GM12874 (cell line): Measurements from ENCODE around the gene UNC45A.

Source experiments
- CTCF ChIP-seq: IDR thresholded peaks from 2 replicates; pipeline ENCODE4 v1.5.1; 2011; ENCODE audit warnings: low read depth, mild to moderate bottlenecking, control low read depth, low read length, moderate library complexity; ENCODE audit not compliant: insufficient read depth

UNC45A gene

GRCh38 chr15:90932660-90932991 is 2.5 kb upstream of the UNC45A start:
- no peak for TF ChIP-seq CTCF

DNA sequence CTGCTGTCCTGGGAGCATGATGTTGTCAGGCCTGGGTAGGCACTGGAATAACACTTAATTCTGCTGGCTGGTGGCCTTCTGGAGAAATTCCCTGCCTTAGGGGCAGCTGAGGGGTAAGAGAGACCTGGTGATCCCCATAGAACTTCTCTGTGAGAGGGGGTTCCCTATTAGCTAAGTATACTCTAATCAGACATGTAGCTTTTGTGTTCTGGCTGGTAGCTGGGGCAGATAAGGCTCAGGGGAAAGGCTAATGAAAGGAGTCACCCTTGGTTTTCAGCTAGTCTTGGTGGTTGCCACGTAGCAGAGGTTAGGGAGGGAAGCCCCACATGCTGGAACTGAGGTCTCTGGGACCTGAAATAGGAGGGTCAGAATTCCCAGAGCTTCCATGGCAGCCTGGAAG is 1.8 kb upstream of the UNC45A start:
- TF ChIP-seq CTCF: no peak

DNA sequence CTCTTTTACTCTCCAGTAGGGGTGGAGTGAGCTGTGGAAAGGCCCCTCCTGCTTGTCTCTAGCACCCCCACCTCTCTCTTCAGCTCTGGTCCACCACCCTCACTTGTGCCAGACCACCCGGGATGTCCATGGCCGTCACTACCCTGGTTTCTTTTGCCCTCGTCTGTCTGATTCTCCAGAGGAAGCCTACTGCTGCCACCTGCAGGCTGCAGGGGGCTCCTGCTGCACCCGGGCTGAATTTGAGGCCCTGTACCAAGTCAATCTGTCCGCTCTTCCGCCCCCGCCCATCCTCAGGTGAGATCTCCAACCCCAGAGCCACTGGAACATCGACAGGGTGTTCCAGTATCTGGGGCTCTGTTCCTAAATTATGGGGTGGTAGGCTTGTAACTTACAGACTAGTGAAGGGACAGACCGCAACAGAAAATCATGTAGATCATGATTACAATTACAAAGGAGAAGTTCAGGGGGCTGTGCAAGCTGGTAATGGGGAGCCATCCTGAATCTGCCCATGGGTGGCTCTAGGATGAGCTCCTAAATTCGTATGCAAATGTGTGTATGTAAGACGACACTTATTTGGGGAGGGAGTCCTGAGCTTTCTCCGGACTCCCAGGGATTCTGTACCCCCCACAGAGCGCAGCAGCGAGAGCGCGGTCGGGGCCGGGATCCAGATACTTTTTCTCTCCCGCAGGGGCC is 683 bp upstream of the UNC45A start:
- peak; percentile 95 for TF ChIP-seq CTCF

DNA sequence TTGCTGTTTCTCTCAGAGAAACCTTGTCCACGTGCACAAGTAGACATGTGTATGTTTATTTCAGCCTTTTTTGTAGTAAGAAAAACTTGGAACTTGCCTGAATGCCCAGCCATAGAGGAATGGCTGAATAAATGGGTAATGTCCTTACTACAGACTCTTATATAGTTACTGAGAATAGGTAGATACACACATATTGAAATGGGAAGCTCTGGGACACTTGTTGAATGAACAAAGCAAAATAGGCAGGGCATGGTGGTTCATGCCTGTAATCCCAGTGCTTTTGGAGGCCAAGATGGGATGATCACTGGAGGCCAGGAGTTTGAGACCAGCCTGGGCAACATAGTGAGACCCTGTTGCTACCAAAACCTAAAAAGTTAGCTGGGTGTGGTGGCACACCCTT is 1.7 kb downstream of the UNC45A start:
- TF ChIP-seq CTCF: no peak

DNA sequence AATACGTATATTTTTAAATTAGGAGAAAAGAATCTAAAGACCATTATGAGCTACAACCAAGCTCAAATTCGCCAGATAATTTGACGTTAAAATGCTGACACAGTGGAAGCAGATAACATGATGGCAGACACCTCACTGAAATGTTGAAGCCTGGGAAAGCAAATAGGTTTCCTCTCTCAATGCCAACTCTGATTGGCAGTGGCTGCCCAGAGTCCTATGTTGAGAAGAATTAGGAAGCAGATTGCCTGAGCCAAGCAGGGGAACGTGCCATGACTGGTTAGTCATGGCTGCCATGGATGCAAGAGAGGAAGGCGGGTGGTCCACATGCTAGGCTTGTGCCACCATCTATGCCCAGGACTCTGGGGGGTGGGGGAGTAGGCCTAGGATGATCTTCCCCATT is 3.2 kb downstream of the UNC45A start:
- TF ChIP-seq CTCF: no peak

DNA sequence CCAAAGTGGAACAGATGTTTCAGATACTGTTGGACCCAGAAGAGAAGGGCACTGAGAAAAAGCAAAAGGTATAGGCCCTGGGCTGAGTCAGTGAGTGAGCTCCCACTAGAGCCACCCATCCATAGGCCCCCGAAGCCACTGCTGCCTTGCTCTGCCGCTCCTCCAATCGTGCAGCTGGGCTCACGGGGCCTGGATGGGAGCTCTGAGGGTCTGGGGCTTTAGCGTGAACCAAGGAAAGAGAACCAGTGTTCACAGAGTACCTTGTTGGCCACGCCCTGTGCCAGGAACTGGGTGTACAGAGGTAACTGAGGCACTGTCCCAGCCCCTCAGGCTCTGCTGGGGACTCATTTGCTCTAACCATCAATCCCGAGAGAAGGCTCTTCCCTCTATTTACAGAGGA is 4.7 kb downstream of the UNC45A start:
- no peak for TF ChIP-seq CTCF

DNA sequence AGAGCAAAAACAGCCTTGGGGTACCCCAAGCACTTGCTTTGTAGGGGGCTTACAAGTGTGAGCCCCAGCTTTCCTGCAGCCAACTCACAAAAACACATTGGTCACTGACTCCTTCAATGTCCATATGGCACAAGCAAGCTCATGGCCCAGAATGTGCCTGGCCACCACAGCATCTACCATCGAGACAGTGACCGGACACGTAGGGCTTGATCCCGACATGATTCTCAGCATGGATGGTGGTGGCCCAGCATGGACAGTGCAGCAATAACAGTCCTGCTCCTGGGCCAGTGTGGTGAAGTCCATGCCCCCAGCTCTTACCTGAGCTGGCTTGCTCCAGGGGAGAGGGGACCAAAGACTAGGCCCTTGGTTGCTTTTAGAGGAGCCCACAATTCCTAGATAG is 6.0 kb downstream of the UNC45A start:
- TF ChIP-seq CTCF: no peak
